Glomerular visceral epithelial cell (primary cell): ENCODE measurements around the gene EMX2.
"Not testable (repeated sequence)": the region's sequence is repeated elsewhere in the genome, so short reads cannot be mapped to it uniquely, and the experiment has no call there.

Experiments
- DNase-seq: peaks from one replicate; pipeline ENCODE4 v3.0.0-alpha.2; 2016; ENCODE audit errors: extremely low spot score

The EMX2 gene

DNA sequence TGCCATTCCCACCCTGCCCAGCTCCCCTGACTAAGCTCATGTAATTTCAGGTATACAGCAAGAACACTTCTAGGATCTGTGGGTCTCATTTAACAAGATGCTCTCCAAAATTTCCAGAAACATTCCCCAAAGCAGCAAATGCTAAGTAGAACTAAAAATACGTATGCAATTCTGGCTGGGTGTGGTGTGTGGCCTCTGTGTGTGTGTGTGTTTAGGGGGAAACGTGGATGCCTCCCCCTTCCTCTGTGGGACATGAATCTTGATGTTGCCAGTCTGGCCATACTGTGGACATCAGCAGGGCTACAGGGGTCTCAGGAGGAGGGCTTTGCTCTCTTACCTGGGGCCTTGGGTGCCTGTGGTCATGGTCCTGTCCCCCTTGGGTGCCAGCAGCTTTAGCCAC, 18.4 kb downstream of the EMX2 start:
- no peak for DNase-seq

DNA sequence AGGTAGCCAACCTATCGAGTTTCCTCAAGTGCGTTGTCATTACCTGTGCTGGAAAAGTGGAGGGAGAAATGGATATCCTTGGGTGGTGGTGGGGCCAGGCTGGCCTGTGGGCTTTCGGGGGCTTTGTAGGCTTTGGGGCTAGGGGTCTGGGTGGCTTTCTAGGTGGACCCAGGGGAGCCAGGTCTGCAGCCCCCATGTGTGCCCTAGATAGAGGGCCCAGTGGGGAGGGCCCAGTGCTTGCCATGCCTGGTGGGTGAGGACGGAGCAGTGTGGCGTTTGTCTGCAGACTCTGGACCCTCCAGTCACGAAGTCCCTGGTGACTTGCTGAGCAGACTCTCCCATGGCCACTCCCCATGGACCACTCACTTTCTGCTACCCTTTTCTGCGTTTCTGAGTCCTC, 19.7 kb downstream of the EMX2 start:
- no peak for DNase-seq

DNA sequence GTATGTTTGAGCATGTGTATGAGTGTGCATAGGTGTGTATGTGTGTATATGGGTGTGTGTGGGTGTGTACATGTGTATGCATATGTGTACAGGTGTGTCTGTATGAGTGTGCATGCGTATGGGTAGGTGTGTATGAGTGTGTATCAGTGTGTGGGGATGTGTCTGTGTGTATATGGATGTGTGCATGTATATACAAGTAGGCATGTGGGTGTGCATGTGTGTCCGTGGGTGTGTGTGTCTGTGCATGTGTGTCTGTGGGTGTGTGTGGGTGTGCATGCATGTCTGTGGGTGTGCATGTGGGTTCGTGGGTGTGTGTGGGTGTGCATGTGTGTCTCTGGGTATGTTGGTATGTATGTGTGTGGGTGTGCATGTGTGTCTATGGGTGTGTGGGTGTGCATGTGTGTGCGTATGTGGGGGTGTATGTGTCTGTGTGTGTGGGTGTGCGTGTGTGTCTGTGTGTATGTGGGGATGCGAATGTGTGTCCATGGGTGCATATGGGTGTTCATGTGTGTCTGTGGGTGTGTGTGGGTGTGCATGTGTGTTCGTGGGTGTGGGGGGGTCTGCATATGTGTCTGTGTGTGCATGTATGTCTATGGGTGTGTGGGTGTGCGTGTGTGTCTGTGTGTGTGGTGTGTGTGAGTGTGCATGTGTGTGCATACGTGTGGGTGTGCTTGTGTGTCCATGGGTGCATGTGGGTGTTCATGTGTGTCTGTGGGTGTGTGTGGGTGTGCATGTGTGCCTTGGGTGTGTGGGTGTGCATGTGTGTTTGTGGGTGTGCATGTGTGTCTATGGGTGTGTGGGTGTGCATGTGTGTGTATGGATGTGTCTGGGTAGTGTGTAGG, 20.6 kb downstream of the EMX2 start:
- DNase-seq = no peak

GRCh38 chr10:117563780-117564179, 21.2 kb downstream of the EMX2 start:
- DNase-seq = no peak

GRCh38 chr10:117565068-117565467, 22.5 kb downstream of the EMX2 start:
- no peak for DNase-seq

DNA sequence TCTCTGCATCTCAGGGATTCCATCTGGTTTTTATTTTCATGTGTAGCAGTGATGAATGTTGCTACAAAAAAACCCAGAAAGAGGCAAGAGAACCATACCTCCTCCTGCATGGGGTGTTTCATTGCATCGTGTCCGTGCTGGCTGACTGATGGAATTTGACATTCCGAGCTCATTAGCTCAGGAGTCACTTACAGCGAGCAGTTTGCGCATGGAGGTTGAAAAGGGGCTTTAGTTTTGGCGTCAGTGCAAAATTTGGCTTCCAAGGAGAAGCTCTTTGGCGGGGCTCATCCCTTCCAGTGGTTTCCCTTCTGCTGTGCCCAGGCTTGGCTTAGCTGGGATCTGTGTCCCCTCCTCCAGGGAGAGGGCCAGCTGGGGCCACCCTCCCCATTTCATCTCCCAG, 25.8 kb downstream of the EMX2 start:
- no peak for DNase-seq

- no peak for DNase-seq
These were observed 27.3 kb downstream of the EMX2 start for GRCh38 chr10:117569610-117570390.

GRCh38 chr10:117570880-117571279, 28.3 kb downstream of the EMX2 start:
- DNase-seq = no peak

- no peak for DNase-seq
These were observed 32.1 kb downstream of the EMX2 start for GRCh38 chr10:117574498-117575146.

- DNase-seq = no peak
These were observed 35.9 kb downstream of the EMX2 start for GRCh38 chr10:117578490-117578889.

- no peak for DNase-seq
These were observed 36.5 kb downstream of the EMX2 start for GRCh38 chr10:117578999-117579590.

DNA sequence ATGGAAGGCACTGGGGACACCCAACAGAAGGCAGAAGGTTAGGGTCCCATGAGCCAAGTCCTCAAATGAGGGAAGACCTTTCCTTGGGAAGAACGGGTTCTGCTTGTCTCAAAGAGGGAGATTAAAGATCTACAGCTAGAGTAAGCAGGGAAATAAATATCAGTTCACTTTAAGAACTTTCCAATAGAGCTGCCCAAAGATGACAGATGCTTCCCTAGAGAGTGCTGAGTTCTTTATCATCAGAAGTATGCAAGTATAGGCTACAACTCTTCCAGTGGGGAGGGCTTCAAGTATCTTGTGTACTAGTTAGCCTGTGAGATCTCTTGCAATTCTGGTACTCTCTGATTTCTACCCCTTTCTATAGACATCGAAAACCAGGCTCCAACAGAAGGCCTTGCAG, 39.4 kb downstream of the EMX2 start:
- no peak for DNase-seq

- not testable (repeated sequence) for DNase-seq
These were observed 42.3 kb downstream of the EMX2 start for GRCh38 chr10:117584831-117585230.

DNA sequence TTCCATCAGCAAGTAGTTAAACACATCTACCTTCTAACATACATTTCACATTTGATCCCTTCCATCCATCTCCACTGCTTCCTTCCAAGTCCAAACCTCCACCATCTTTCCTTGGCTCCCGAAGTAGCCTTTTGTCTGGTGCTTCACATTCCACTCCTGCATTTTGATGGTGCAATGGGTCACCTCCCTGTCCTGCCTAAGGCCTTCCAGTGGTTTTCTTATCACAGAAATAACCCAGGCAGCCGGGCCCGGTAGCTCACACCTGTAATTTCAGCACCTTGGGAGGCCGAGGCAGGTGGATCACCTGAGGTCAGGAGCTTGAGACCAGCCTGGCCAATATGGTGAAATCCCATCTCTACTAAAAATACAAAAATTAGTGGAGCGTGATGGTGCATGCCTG, 44.5 kb downstream of the EMX2 start:
- no peak for DNase-seq

DNA sequence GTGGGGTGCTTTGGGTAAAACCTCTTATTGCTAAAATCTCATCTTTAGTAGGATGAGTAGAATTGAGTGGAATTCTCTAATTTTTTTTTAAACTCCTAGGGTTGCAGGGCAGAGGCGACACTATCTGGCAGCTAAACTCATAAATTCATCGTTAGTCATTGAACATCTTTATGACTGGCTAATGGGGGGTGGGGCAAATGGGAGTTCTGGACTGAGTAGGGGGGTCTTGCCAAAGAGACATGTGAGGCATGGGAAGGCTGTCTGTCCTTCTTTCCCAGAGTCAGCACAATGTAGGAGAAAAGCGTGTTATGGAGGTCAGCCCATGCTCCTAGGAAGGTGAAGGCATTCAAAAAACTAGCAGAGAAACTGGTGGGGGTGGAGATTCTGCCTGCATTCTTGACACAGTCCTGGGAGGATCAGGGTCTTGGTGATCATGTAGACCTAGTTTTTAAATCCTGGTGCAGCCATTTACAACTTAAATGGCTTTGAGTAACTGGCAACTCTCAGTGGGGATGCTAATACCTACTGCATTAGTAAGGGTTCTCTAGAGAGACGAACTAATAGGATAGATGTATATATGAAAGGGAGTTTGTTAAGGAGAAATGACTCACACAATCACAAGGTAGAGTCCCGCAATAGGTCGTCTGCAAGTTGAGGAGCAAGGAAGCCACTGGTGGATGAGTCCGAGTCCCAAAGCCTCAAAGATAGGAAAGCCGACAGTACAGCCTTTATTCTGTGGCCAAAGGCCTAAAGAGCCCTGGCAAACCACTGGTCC, 47.7 kb downstream of the EMX2 start:
- DNase-seq = no peak

DNA sequence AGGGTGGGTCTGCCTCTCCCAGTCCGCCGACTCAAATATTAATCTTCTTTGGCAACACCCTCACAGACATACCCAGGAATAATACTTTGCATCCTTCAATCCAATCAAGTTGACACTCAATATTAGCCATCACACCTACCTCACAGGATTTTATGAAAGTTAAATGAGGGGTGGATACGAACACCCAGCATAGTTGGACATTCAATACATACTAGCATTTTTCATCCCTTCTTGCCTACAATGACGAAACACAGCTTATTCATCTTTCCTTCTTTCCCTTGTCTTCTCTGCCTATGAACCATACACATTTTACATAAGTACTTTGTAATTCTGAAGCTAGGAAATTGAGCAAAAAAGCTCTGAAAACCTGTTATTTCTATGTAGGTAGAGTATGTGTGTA, 48.5 kb downstream of the EMX2 start:
- DNase-seq = no peak

DNA sequence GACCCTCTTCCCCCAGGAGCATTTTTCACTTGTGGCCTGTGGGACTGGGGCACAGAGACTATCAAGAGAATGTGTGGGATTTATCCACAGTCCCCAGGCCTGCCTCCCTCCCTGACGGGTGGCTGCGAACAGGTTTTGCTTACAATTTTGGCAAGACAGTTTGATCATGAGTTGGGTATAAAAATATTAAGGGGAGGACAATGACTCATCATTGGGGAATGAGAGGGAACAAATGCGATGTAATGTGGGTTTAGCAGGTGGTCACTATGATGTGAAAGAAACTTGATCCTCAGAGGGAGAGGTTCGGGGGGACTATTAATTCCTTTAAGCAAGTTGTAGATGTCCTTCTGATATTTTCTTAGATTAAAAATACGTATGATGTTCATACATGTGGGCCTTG, 52.2 kb downstream of the EMX2 start:
- no peak for DNase-seq

DNA sequence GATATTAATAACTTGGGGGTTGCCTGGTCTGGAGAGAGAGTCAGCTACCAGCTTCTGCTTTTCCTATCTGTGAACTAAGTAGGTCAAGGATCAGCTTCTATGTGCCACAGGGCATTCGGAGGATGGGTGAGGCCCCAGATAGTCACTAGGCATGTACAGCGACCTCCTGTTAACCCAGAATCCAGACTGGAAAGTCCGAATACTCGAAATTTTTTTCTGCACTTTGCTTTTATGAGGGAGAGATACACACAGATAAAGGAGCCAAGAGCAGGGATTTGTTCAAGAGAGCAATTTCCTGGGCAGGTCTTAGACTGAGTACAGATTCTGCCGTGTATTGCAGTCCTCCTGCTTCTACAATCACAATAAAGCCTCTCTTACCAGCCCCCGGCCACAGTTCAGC, 54.2 kb downstream of the EMX2 start:
- DNase-seq = no peak

DNA sequence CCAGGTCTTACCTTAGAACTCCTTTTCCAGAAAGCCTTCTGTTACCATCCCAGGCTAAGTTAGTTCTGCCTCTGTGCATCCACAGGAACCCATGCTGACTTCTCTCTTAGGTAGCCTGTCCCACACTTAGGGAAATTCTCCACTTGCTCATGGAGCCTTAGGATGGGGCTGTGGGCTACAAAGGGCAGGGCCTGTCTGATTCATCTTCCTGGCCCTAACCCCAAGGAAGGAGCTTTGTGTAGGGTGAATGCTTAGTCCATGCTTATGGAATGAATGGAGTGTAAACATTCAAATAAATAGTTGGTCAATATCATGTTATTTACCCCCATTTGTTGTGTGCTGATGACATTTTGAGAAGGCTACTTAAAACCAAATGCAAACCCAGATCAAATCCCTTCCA, 54.7 kb downstream of the EMX2 start:
- DNase-seq = no peak
